Stimulated activated CD8-positive, alpha-beta memory T cell treated with anti-CD3 and anti-CD28 coated beads, Interleukin-15, amount 100 ng/mL, for 4 hours (primary cell): ENCODE results near the gene CYP2A6.
"Not testable (repeated sequence)": the region's sequence is repeated elsewhere in the genome, so short reads cannot be mapped to it uniquely, and the experiment has no call there.

ENCODE experiments used
- DNase-seq, 2 donors: peaks; one replicate each; pipeline ENCODE4 v3.0.0-alpha.2; 2020; ENCODE audit warnings: low read depth in 2 of 2

CYP2A6 gene

GRCh38 chr19:40843653-40844052 is 6.6 kb downstream of the CYP2A6 start:
- peak; percentile 64 to 71 for DNase-seq

GRCh38 chr19:40842997-40843652 is 7.1 kb downstream of the CYP2A6 start:
- not testable (repeated sequence) for DNase-seq

- not testable (repeated sequence) for DNase-seq
Observed at GRCh38 chr19:40842012-40842411, 8.2 kb downstream of the CYP2A6 start.

GRCh38 chr19:40838477-40838876 is 11.8 kb downstream of the CYP2A6 start:
- not testable (repeated sequence) for DNase-seq

GRCh38 chr19:40836754-40837429 is 13.4 kb downstream of the CYP2A6 start:
- DNase-seq: no peak

GRCh38 chr19:40833728-40834533 is 16.3 kb downstream of the CYP2A6 start:
- DNase-seq: not testable (repeated sequence)

- not testable (repeated sequence) for DNase-seq
Observed at GRCh38 chr19:40832431-40832790, 17.8 kb downstream of the CYP2A6 start.

DNA sequence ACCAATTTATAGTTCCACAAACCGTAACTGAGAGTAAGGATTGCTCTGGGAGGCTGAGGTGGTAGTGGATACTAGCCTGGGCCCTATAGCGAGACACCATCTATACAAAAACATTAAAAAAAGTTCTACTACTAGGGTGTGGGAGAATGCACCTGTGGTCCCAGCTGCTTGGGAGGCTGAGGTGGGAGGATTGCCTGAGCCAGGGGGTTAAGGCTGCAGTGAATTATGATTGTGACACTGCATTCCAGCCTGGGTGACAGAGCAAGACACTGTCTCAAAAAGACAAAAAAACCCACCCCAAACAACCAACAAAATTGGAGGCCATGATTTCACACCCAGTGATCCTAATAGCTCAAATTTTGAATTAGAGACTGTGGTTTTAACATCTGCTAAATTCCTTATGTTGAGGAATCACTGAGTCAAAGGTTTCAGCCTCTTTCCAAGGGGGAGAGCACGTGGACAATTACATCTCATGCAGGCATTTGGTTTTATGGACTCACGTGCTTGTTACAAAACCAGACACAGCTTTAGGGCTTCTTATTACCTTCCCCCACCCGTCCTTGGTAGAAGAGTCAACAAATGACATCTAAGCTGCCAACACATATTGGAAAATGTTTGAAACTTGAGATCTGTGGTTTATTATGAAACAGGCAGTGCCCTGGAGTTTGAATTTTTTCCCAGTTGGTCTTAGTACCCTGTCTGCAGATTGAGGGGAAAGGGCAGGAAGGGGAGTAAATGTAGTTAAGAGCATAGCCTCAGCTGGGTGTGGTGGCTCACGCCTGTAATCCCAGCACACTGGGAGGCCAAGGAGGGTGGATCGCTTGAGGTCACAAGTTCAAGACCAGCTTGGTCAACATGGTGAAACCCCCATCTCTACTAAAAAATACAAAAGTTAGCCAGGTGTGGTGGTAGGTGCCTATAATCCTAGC is 18.5 kb downstream of the CYP2A6 start:
- DNase-seq: no peak

DNA sequence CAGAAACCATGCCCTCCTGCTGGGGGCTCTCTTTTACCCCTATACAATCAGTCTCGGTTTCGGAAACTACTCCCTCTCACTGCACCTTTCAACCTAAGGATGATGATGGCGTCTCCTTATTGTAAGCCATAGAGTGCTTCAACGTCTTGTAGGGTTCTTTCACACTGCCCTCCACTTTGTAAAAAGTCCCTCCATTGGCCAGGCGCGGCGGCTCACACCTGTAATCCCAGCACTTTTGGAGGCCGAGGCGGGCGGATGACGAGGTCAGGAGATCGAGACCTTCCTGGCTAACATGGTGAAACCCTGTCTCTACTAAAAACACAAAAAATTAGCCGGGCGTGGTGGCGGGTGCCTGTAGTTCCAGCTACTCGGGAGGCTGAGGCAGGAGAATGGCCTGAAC is 19.5 kb downstream of the CYP2A6 start:
- not testable (repeated sequence) for DNase-seq

DNA sequence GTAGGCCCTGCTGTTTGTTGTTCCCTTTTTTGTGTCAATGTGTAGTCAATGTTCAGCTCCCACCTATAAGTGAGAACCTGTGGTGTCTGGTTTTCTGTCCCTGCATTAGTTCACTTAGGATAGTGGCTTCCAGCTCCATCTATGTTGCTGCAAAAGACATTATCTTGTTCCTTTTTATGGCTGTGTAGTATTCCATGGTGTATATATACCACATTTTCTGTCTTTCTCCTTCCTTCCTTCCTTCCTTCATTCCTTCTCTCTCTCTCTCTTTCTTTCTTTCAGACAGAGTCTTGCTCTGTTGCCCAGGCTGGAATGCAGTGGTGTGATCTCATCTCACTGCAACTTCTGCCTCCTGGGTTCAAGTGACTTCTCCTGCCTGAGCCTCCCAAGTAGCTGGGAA is 21.0 kb downstream of the CYP2A6 start:
- no peak for DNase-seq

GRCh38 chr19:40827386-40828247 is 22.6 kb downstream of the CYP2A6 start:
- DNase-seq: no peak

DNA sequence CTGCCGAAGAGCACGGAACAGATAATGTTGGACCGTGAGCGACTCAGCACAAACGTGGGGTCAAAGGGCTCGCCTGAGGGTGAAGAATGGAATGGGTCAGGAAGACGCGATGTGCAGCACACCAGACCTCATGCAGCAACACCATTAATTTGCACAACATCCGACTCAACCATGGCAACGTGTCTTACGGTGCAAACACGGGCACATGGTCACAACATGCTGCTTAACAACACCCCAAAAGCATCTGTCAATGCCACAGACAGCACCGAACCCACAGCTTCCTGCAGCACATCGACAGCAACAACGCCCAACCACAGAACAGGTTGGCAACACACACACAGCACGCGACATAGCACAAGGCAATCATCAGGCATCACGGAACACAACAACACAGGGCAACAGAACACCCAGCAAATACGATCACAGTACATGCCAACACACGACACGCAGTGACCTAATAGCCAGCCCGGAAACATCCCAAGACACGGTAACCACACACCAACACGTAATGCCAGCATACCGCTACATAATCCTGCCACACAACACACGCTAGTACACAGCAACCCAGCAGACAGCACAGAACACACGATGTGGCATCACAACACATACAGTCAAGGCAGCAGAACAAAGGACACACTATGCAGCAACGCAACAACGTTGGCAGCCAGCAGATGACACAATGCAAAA is 23.4 kb downstream of the CYP2A6 start:
- DNase-seq: peak in 1 of 2 donors; percentile 46

DNA sequence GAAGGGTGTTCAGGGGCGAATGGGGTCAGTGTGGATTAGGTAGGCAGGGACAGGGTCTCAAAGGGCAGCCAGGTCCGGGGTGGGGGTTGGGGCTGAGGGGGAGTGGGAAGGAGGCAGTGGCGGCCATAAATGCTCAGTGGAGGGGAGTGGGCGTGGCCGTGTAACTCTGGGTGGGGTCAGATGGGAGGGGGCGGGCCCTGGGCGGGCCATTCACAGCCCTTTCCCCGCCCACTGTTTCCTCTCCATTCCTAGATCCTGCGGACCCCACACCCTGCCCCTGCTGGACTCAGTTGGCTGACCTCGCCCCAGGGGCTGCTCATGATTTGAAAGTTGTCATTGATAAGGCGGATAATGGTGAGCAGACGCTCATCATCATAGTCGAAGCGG is 23.9 kb downstream of the CYP2A6 start:
- DNase-seq: not testable (repeated sequence)

DNA sequence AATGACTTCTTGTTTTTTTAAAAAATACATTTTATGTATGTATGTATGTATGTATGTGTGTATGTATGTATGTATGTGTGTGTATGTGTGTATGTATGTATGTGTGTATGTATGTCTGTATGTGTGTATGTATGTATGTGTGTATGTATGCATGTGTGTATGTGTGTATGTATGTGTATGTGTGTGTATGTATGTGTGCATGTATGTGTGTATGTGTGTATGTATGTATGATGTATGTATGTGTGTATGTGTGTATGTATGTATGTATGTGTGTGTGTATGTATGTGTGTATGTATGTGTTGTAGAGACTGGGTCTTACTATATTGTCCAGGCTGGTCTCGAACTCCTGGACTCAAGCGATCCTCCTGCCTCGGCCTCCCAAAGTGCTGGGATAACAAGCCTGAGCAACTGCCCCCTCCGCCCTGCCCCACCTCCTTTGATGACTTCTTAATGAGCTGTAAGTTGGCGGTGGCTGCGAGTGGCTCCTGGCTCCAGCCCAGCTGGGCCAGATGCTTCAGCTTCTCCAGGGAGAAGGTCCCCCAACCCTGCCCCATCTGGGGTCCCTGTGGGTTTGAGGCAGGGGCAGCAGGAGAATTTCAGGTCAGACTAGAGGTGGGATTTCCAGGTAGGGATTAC is 24.7 kb downstream of the CYP2A6 start:
- not testable (repeated sequence) for DNase-seq

- not testable (repeated sequence) for DNase-seq
Observed at GRCh38 chr19:40824916-40825315, 25.3 kb downstream of the CYP2A6 start.

- not testable (repeated sequence) for DNase-seq
Observed at GRCh38 chr19:40822704-40823553, 27.3 kb downstream of the CYP2A6 start.

GRCh38 chr19:40822161-40822560 is 28.1 kb downstream of the CYP2A6 start:
- no peak for DNase-seq

- DNase-seq: not testable (repeated sequence)
Observed at GRCh38 chr19:40819479-40820234, 30.6 kb downstream of the CYP2A6 start.
